ENCODE data around the gene ANO1. TPM values are rescaled to one million over a fixed set of nuclear protein-coding genes. Genes with fewer than 3 reads are reported as not detected.

The ANO1 gene
- total RNA-seq, 1 donor from 2014 or later: 3.8 TPM

DNA sequence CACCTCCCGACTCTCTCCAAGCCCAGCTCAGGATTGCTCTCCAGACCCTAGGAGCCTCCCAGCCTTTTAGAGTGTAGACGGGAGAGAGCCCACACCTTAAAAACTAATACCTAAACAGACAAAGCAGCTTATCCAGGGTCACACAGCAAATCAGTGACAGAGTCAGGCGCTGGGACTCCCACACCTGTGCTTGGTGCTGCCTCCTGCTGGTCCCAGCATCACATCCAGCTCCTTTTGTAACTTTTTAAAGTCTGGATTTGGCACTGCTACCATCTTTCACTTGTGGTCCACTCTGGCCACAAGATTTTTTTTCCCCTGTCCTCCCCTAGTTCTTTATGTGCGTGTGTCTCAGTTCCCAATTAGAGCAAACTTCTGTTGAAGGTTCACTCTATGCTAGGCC lies 4.7 kb downstream of the ANO1 start:
- H3K9me3 Mint-ChIP-seq (ENCODE audit: unreplicated experiment): no peaks in the 10 kb centered on the region
- no peaks in the 10 kb centered on the region for H3K36me3 Mint-ChIP-seq (ENCODE audit: low read depth, unreplicated experiment)
- H3K4me3 Mint-ChIP-seq (ENCODE audit: unreplicated experiment): no peak overlapping the region
- peak; percentile 27 for DNase-seq (ENCODE audit: low spot score)
- H3K27me3 Mint-ChIP-seq (ENCODE audit: unreplicated experiment): peaks cover 9% of the 10 kb centered on the region
- no peaks in the 10 kb centered on the region for H3K4me1 Mint-ChIP-seq (ENCODE audit: unreplicated experiment)
- TF ChIP-seq, protein P1, sequence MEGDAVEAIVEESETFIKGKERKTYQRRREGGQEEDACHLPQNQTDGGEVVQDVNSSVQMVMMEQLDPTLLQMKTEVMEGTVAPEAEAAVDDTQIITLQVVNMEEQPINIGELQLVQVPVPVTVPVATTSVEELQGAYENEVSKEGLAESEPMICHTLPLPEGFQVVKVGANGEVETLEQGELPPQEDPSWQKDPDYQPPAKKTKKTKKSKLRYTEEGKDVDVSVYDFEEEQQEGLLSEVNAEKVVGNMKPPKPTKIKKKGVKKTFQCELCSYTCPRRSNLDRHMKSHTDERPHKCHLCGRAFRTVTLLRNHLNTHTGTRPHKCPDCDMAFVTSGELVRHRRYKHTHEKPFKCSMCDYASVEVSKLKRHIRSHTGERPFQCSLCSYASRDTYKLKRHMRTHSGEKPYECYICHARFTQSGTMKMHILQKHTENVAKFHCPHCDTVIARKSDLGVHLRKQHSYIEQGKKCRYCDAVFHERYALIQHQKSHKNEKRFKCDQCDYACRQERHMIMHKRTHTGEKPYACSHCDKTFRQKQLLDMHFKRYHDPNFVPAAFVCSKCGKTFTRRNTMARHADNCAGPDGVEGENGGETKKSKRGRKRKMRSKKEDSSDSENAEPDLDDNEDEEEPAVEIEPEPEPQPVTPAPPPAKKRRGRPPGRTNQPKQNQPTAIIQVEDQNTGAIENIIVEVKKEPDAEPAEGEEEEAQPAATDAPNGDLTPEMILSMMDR (IDR thresholded peaks at IDR 0.05; ENCODE audit: unreplicated experiment): no peak
- H3K27ac Mint-ChIP-seq (ENCODE audit: unreplicated experiment): no peak overlapping the region

DNA sequence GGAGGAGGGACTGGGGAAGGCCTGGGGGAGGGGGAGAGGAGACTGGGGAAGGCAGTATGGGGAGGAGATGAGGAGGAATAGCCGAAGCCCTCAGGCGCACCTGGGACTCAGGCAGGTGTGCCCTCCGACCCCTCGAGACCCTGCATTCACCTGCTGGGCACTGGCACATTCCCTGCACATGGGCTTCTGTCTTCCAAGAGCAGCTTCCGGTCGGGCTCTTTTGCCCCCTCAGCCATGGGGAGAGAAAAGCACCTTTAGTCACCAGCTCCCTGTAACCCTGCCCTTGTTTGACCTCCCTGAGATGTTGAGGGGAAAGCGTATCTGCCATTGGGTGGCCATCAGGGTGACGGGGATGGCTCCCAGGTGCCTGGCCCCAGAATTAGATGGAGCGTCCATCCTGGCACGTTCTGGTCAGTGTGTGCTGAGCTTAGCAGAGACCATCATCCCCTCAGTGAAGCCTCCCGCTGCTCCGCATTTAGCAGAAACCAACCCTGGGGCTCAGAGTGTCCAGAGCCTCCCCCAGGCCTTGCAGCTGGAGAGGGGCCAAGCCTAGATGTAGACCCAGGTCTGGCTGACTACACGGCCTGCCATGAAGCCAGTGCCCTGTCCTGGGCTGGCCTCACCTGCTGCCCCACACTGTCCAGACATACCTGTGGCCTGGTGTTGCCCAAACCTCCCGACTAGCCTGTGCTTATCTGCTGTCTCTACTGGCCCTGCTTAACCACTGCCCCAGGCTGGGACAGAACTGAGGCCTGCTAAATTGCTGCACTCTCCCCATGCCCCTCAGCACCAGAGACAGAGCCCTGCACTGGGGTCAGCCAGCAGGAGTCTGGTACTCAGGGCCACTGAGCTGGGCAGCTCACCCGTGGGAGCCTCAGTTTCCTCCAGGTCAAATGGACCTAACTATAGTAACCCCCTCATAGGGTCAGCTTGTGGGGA lies 6.2 kb downstream of the ANO1 start:
- peaks cover 9% of the 10 kb centered on the region for H3K27me3 Mint-ChIP-seq (ENCODE audit: unreplicated experiment)
- no peaks in the 10 kb centered on the region for H3K36me3 Mint-ChIP-seq (ENCODE audit: low read depth, unreplicated experiment)
- H3K4me1 Mint-ChIP-seq (ENCODE audit: unreplicated experiment): no peaks in the 10 kb centered on the region
- TF ChIP-seq, protein P1 (IDR thresholded peaks at IDR 0.05; ENCODE audit: unreplicated experiment): no peak
- no peaks in the 10 kb centered on the region for H3K9me3 Mint-ChIP-seq (ENCODE audit: unreplicated experiment)
- H3K27ac Mint-ChIP-seq (ENCODE audit: unreplicated experiment): no peak overlapping the region
- no peak for DNase-seq (ENCODE audit: low spot score)
- H3K4me3 Mint-ChIP-seq (ENCODE audit: unreplicated experiment): no peak overlapping the region

DNA sequence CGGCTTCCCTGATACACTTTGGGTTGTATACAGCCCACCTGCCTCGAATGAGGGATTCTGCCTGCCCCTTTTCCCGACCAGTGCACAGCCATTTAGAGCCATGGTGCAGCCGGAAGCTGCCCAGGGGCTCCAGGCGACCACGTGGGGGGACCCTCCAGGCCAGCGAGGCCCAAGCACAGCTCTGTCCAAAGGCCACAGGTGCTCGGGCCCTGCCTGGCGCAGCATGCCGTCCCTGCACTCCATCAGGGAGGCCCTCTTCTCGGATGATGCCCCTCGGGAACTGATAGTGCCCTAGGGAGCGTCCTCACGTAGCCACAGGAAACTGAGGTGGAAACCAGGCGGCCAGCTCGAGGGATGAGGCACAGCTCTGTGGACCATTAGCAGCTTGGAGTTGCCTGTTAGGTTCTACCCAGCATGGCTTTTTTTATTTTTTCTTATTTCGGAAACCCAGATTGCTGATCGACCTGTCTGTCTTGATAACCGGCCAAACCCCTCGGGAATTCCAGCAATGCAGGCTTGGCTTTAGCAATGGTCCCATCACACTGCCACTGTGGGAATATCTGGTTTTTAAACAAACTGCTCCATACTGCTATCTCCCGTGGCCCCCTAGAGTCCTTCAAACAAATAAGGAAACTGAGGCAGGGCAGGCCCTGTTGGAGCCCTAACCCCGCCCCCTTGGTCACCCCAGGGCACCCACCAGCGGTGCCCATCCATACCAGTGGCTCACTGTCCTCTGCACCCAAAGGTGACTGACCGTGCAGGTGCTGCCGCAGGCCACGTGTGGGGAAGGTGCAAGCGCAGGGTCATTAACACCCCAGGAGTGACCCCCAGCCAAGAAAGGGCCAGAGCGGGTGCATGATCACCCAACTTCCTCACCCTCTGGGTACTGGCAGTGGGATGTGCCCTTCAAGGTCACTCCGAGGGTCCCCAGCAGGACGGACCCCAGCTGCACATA lies 8.0 kb downstream of the ANO1 start:
- no peak for DNase-seq (ENCODE audit: low spot score)
- Mint-ChIP-seq H3K9me3 (ENCODE audit: unreplicated experiment) (no peaks in the 10 kb centered on the region), H3K36me3 (ENCODE audit: low read depth, unreplicated experiment) (no peaks in the 10 kb centered on the region), H3K27ac (ENCODE audit: unreplicated experiment) (no peak overlapping the region), H3K4me1 (ENCODE audit: unreplicated experiment) (no peaks in the 10 kb centered on the region), H3K27me3 (ENCODE audit: unreplicated experiment) (peaks cover 2% of the 10 kb centered on the region), H3K4me3 (ENCODE audit: unreplicated experiment) (no peak overlapping the region)
- TF ChIP-seq, protein P1 (IDR thresholded peaks at IDR 0.05; ENCODE audit: unreplicated experiment): no peak

DNA sequence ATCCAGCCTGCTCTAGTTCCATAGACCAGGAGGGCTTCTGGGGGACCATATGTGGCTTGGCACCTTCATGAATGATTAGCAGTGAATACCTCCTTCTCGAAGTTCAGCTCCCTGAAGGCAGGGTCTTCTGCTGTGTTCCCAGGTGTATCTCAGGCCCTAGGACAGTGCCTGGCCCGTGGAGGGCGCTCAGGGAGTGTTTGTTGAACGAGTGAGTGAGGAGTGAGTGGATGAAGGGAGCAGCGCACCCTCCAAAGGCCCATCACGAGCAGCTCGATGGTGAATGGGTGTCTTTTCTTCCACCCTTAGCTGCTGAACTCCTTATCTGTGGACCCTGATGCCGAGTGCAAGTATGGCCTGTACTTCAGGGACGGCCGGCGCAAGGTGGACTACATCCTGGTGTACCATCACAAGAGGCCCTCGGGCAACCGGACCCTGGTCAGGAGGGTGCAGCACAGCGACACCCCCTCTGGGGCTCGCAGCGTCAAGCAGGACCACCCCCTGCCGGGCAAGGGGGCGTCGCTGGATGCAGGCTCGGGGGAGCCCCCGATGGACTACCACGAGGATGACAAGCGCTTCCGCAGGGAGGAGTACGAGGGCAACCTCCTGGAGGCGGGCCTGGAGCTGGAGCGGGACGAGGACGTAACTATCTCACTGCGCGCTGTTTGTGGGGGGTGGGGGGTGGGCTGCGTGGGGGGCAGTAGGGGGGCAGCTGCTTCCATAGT lies 9.5 kb downstream of the ANO1 start:
- Mint-ChIP-seq H3K4me3 (ENCODE audit: unreplicated experiment) (no peak overlapping the region), H3K36me3 (ENCODE audit: low read depth, unreplicated experiment) (no peaks in the 10 kb centered on the region), H3K9me3 (ENCODE audit: unreplicated experiment) (no peaks in the 10 kb centered on the region), H3K4me1 (ENCODE audit: unreplicated experiment) (no peaks in the 10 kb centered on the region), H3K27ac (ENCODE audit: unreplicated experiment) (no peak overlapping the region), H3K27me3 (ENCODE audit: unreplicated experiment) (peaks cover 2% of the 10 kb centered on the region)
- TF ChIP-seq, protein P1 (IDR thresholded peaks at IDR 0.05; ENCODE audit: unreplicated experiment): no peak
- no peak for DNase-seq (ENCODE audit: low spot score)

Data from endothelial cell (in vitro differentiated cells).